HCT116 (cell line): ENCODE data around the gene PRR7. TPM values are rescaled to one million over a fixed set of nuclear protein-coding genes. Genes with fewer than 3 reads are reported as not detected.

Source experiments
- ATAC-seq: fragments of 200-7000 bp; cut with Tn5 transposase; 2 replicates; pipeline ENCODE4 v1.9.1; 2020; ENCODE audit warnings: mild to moderate bottlenecking, moderate library complexity
- BruUV-seq: library from RNA; stranded (reverse); fragments of 400-500 nt; replicated peaks from 2 replicates; lab custom pipeline; 2021; lab: Mats Ljungman, UMichigan
- CTCF ChIA-PET: fragments of 300-600 bp; sonication (Branson Sonifier 250); formaldehyde crosslinking; loops from one replicate; lab custom pipeline; 2021; ENCODE audit warnings: antibody characterized with exemption; lab: Charles Lee
- POLR2A ChIA-PET: fragments of 300-600, 350-600 bp; sonication (Branson Sonifier 250); formaldehyde crosslinking; loops from one replicate; lab custom pipeline; 2021; ENCODE audit warnings: antibody characterized with exemption; lab: Charles Lee
- RAD21 ChIA-PET, 2 experiments: fragments of 300-600 bp; sonication (Branson Sonifier 250); formaldehyde crosslinking; loops; one replicate each; lab custom pipeline; 2023; ENCODE audit warnings: low total read pairs in 2 of 2; ENCODE audit not compliant: uncharacterized antibody in 2 of 2, unreplicated experiment in 2 of 2, low non-redundant PET in 1 of 2; lab: Charles Lee
- DNase-seq: peaks from one replicate; pipeline ENCODE4 v3.0.0-alpha.2; 2010; ENCODE audit warnings: low read depth, low spot score
- H2AFZ ChIP-seq: fragments of 200-600 bp; shearing (Covaris generic), sonication (generic); 2 replicates; pipeline ENCODE4 v1.6.1; 2017; ENCODE audit warnings: low read depth, mixed run types, mixed read lengths, antibody characterized with exemption, low read length; ENCODE audit not compliant: poor library complexity, severe bottlenecking
- H3K27ac ChIP-seq: 2 replicates; pipeline ENCODE4 v1.5.1; 2012; ENCODE audit warnings: low read depth, low read length
- H3K27me3 ChIP-seq: fragments of 200-600 bp; sonication (generic); 2 replicates; pipeline ENCODE4 v1.6.1; 2016; ENCODE audit warnings: mixed run types, low read length, mixed read lengths; ENCODE audit not compliant: insufficient read depth
- H3K36me3 ChIP-seq, 2 experiments: fragments of 200-500 bp in 1 of 2; fragments of 200-600 bp in 1 of 2; sonication (Bioruptor generic) in 1 of 2; sonication (generic) in 1 of 2; 2 replicates each; pipeline versions ENCODE4 v1.5.1 to v1.6.1; 2014 to 2016; ENCODE audit warnings: low read length in 2 of 2, inconsistent platforms in 1 of 2, mixed read lengths in 1 of 2, mixed run types in 1 of 2; ENCODE audit not compliant: insufficient read depth in 2 of 2, control insufficient read depth in 1 of 2
- H3K4me1 ChIP-seq, 2 experiments: fragments of 200-600 bp in 1 of 2; sonication (generic) in 1 of 2; 2 replicates each; pipeline versions ENCODE4 v1.5.1 to v1.6.1; 2012 to 2017; ENCODE audit warnings: low read length in 2 of 2, inconsistent platforms in 1 of 2, mild to moderate bottlenecking in 1 of 2, mixed read lengths in 1 of 2, mixed run types in 1 of 2, moderate library complexity in 1 of 2; ENCODE audit not compliant: insufficient read depth in 2 of 2, control insufficient read depth in 1 of 2
- H3K4me2 ChIP-seq: fragments of 200-600 bp; sonication (generic); 2 replicates; pipeline ENCODE4 v1.6.1; 2017; ENCODE audit warnings: mixed run types, low read length, mixed read lengths
- H3K4me3 ChIP-seq, 2 experiments: fragments of 200-600 bp in 1 of 2; sonication (generic) in 1 of 2; replicated peaks in 1 of 2; 2 replicates each; pipeline ENCODE4 v1.5.1; 2011 to 2016; ENCODE audit warnings: low read length in 2 of 2, control low read depth in 1 of 2, low read depth in 1 of 2, mild to moderate bottlenecking in 1 of 2, mixed read lengths in 1 of 2, mixed run types in 1 of 2
- H3K79me2 ChIP-seq: fragments of 200-600 bp; sonication (generic); 2 replicates; pipeline ENCODE4 v1.6.1; 2017; ENCODE audit warnings: mild to moderate bottlenecking, mixed run types, low read length, moderate library complexity, mixed read lengths; ENCODE audit not compliant: insufficient read depth
- H3K9ac ChIP-seq: fragments of 200-600 bp; sonication (generic); 2 replicates; pipeline ENCODE4 v1.6.1; 2016; ENCODE audit warnings: low read length, mixed read lengths
- H3K9me2 ChIP-seq: fragments of 200-600 bp; sonication (generic), shearing (Covaris generic); 2 replicates; pipeline ENCODE4 v1.6.1; 2017; ENCODE audit warnings: mixed run types, mild to moderate bottlenecking, moderate library complexity; ENCODE audit not compliant: insufficient read depth
- H3K9me3 ChIP-seq, 2 experiments: fragments of 200-500 bp in 1 of 2; fragments of 200-600 bp in 1 of 2; sonication (Bioruptor generic) in 1 of 2; sonication (generic) in 1 of 2; 2 replicates each; pipeline ENCODE4 v1.6.1; 2014 to 2017; ENCODE audit warnings: low read length in 2 of 2, mixed read lengths in 2 of 2, inconsistent platforms in 1 of 2, low read depth in 1 of 2, mild to moderate bottlenecking in 1 of 2, mixed run types in 1 of 2, moderate library complexity in 1 of 2; ENCODE audit not compliant: control insufficient read depth in 1 of 2, insufficient read depth in 1 of 2
- H4K20me1 ChIP-seq: fragments of 200-600 bp; sonication (generic), shearing (Covaris generic); 2 replicates; pipeline ENCODE4 v1.6.1; 2017; ENCODE audit warnings: mixed run types, mild to moderate bottlenecking, moderate library complexity; ENCODE audit not compliant: insufficient read depth
- JUND ChIP-seq: IDR thresholded peaks from 2 replicates; pipeline ENCODE4 v1.6.1; 2012
- MAX ChIP-seq: IDR thresholded peaks from 2 replicates; pipeline ENCODE4 v1.6.1; 2012
- POLR2A ChIP-seq: IDR thresholded peaks from 2 replicates; pipeline ENCODE4 v1.7.0; 2011; ENCODE audit warnings: borderline replicate concordance; ENCODE audit not compliant: insufficient read depth, insufficient read length; ENCODE audit errors: extremely low read depth
- POLR2AphosphoS5 ChIP-seq: IDR thresholded peaks from 2 replicates; pipeline ENCODE4 v1.6.1; 2011; ENCODE audit warnings: mild to moderate bottlenecking, low read depth, low read length, moderate library complexity
- SIN3A ChIP-seq: IDR thresholded peaks from 2 replicates; pipeline ENCODE4 v1.6.1; 2012; ENCODE audit warnings: low read depth
- TCF7L2 ChIP-seq: IDR thresholded peaks from 2 replicates; pipeline ENCODE4 v1.7.0; 2011; ENCODE audit warnings: borderline replicate concordance, inconsistent platforms; ENCODE audit not compliant: insufficient read depth, insufficient read length; ENCODE audit errors: extremely low read depth
- ZFX ChIP-seq: fragments of 450-650 bp; IDR thresholded peaks from 2 replicates; pipeline ENCODE4 v1.6.1; 2017
- intact Hi-C: fragments of 100-400 bp; cut with micrococcal nuclease; formaldehyde crosslinking; loops from 2 replicates; pipeline ENCODE4 v1.10.0; 2022
- total RNA-seq: library from RNA; stranded (reverse); gene quantifications from one replicate; pipeline ENCODE4 v1.2.1, GENCODE V29; 2021; ENCODE audit not compliant: unreplicated experiment

PRR7 gene
- total RNA-seq, 1 experiment from 2014 or later = 39.9 TPM

- CTCF ChIA-PET = interaction anchor here (0.9 to 2.3 kb wide), 6 partner anchors 20 to 116 kb away, joined by 5 to 20 read pairs (median 9); partner anchors contain the start of gene PRR7
- TSS peak; percentile 93 for BruUV-seq
- peak overlapping the region; percentile 45 to 62 for H3K4me3 ChIP-seq
- H2AFZ ChIP-seq = no peak overlapping the region
- RAD21 ChIA-PET = interaction anchor here (0.6 to 1.7 kb wide), 6 partner anchors 9 to 116 kb away, joined by 3 to 4 read pairs (median 3); no protein-coding TSS in a partner anchor
- H3K27ac ChIP-seq = peak overlapping the region; percentile 63
- no peaks in the 10 kb centered on the region for H3K9me3 ChIP-seq
- POLR2A ChIA-PET = interaction anchor here (0.6 to 2.0 kb wide), 15 partner anchors 8 to 585 kb away, joined by 3 to 15 read pairs (median 5); partner anchors contain the start of gene PDLIM7
- H3K9me2 ChIP-seq = no peaks in the 10 kb centered on the region
- TF ChIP-seq TCF7L2 (peak; percentile 45), POLR2AphosphoS5 (peak; percentile 84), SIN3A (no peak), POLR2A (peak; percentile 42)
- TF ChIP-seq, all 23 proteins: peak for 3
- intact Hi-C loops = no loop called here
- ATAC-seq = peak; percentile 90
- peak; percentile 100 for DNase-seq
- peaks cover 15 to 28% of the 10 kb centered on the region in 2 experiments for H3K4me1 ChIP-seq
- peaks cover 37% of the 10 kb centered on the region for H3K79me2 ChIP-seq
- H3K36me3 ChIP-seq = no peaks in the 10 kb centered on the region; a peak in 1 of 4 replicates
- peak overlapping the region; percentile 89 for H3K4me2 ChIP-seq
- no peaks in the 10 kb centered on the region for H4K20me1 ChIP-seq
- H3K27me3 ChIP-seq = no peaks in the 10 kb centered on the region
- H3K9ac ChIP-seq = peak overlapping the region; percentile 70
These were observed 20.6 kb upstream of the PRR7 start for GRCh38 chr5:177425801-177426565.

DNA sequence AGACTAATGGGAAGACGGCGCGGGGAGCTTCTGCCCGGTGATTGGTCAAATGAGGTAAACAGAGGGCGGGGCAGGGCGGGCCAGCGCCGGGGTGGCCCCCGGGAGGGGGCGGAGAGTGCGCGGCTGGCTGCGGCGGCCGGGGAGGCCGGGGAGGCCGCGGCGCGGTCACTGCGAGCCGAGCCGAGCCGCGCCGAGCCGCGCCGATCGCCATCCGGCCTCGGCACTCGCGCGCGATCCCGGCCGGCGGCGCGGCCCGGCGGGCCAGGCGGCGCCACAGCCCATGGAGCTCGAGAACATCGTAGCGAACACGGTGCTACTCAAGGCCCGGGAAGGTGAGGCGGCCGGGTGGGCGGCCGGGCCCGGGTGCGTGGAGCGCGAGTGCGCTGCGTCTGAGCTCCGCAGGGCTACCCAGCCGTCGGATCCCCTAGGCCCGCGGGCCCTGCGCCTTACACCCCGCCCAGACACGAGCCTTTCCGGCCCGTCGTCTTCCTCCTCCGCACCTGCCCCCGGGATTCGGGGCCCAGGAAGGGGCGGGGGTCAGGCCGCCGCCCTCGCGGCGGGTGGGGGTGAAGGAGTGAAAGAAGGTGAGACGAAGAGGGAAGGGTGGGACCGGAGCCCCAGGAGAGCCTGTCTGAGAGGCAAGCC, 19.9 kb upstream of the PRR7 start, which contains the start of gene GRK6:
GRK6 (plus strand) TSS at position 111 of the 645 bp plus-strand sequence; CDS start at position 281, 170 bp downstream.
- Histone ChIP-seq H3K4me3 (peak within 1 kb of the TSS; percentile 80 to 98), H3K79me2 (peaks cover 39% of the 10 kb centered on the region), H3K9me2 (no peaks in the 10 kb centered on the region), H3K27ac (peak within 1 kb of the TSS; percentile 94), H2AFZ (no peak within 1 kb of the TSS), H4K20me1 (no peaks in the 10 kb centered on the region)
- RAD21 ChIA-PET = interaction anchor here (0.6 to 1.7 kb wide), 6 partner anchors 10 to 117 kb away, joined by 3 to 4 read pairs (median 3); no protein-coding TSS in a partner anchor
- DNase-seq = no peak
- peak; percentile 10 for TF ChIP-seq POLR2AphosphoS5
- no peak for TF ChIP-seq JUND
- peak; percentile 94 for TF ChIP-seq ZFX
- TF ChIP-seq MAX = no peak
- TF ChIP-seq, all 23 proteins: peak for 2
- ChIA-PET POLR2A (interaction anchor here (0.6 to 2.0 kb wide), 16 partner anchors 9 to 585 kb away, joined by 3 to 15 read pairs (median 5); partner anchors contain the start of gene PDLIM7), CTCF (interaction anchor here (0.9 to 2.3 kb wide), 6 partner anchors 20 to 117 kb away, joined by 5 to 20 read pairs (median 9); partner anchors contain the start of gene PRR7)
- no peaks in the 10 kb centered on the region for H3K9me3 ChIP-seq
- peak; percentile 8 for ATAC-seq
- no peaks in the 10 kb centered on the region for H3K27me3 ChIP-seq
- H3K36me3 ChIP-seq = peaks cover under 1 to 7% of the 10 kb centered on the region in 2 experiments; a peak in 1 of 4 replicates
- peak within 1 kb of the TSS; percentile 98 for H3K9ac ChIP-seq
- peaks cover 15 to 28% of the 10 kb centered on the region in 2 experiments for H3K4me1 ChIP-seq
- no TSS peak for BruUV-seq
- intact Hi-C loops = no loop called here
- H3K4me2 ChIP-seq = peak within 1 kb of the TSS; percentile 100
